MG63 (cell line): ENCODE measurements around the gene SYT1. TPM values are rescaled to one million over a fixed set of nuclear protein-coding genes. Genes with fewer than 3 reads are reported as not detected.

Source experiments
- DNase-seq: peaks from one replicate; pipeline ENCODE4 v3.0.0-alpha.2; 2020
- H3K27me3 ChIP-seq: fragments of 250-450 bp; sonication (Bioruptor Pico); 2 replicates; pipeline ENCODE4 v1.5.1; 2020; ENCODE audit warnings: mild to moderate bottlenecking, moderate library complexity
- H3K36me3 ChIP-seq: fragments of 250-450 bp; sonication (Bioruptor Pico); 2 replicates; pipeline ENCODE4 v1.5.1; 2020; ENCODE audit warnings: mild to moderate bottlenecking, moderate library complexity
- H3K4me3 ChIP-seq: fragments of 250-450 bp; sonication (Bioruptor Pico); 2 replicates; pipeline ENCODE4 v1.5.1; 2020; ENCODE audit warnings: mild to moderate bottlenecking, moderate library complexity
- H3K9me3 ChIP-seq: fragments of 250-450 bp; sonication (Bioruptor Pico); 2 replicates; pipeline ENCODE4 v1.5.1; 2020; ENCODE audit warnings: mild to moderate bottlenecking, moderate library complexity
- total RNA-seq: library from RNA; depleted of rRNA; stranded (reverse); fragments of >200 nt; shearing (Covaris generic); gene quantifications from 2 replicates; pipeline ENCODE4 v1.2.3, GENCODE V29; 2014; ENCODE audit warnings: low replicate concordance

The SYT1 gene
- total RNA-seq, 1 experiment from 2014 or later: not detected

DNA sequence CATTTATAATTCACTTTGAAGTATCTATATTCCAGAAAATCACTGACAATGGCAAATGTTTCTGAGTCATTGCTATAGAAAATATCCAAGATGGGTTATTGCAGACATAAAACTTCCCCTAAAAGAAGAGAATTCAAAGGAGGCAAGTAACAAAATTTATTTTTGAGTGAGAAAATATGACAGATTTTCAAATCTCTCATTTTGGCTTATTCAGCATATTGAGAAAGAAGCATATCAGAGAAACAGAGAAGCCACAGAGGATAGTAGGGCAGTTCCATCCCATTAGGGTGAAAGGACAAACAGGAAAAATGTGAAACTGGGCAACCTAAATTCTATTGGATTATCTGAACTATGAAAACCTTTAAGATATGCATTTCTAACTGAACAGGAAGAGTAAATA lies 85.0 kb downstream of the SYT1 start:
- no peaks in the 10 kb centered on the region for H3K9me3 ChIP-seq
- no peaks in the 10 kb centered on the region for H3K36me3 ChIP-seq
- H3K27me3 ChIP-seq: no peaks in the 10 kb centered on the region
- DNase-seq: no peak
- H3K4me3 ChIP-seq: no peak overlapping the region

DNA sequence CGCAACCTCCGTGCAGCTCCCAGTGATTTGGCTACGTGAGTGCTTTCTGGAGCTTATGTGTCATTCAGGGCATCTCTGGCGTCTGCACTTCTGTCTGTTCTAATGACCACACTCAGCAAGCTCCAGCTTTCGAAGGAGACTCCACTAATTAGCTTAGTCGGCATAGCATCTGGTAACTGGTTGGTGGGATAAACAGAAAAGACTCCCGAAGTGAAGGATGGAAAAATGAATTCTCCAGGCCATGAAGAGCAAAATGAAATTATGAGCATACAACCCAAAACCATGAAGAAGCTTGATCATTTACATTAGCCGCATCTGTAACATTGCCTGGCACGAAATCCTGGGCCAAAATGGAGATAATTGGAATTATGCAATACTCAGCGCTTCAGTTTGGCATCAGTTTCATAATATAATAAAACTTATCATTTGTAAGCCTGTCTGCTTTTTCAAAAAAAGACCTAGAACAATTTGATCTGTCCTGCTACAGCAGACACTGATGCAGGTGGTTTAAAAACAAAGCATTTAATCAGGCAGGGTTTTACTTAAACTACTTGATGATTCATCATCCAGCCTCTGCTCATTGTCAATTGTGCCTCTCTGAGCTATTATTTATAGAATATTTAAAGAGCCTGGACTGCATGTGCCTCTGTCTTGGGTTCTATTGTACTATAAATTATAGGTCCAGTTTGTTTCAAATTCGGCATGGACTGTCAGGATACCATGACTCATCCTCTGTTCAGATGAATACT lies 87.4 kb downstream of the SYT1 start:
- Histone ChIP-seq H3K36me3 (no peaks in the 10 kb centered on the region), H3K27me3 (no peaks in the 10 kb centered on the region), H3K9me3 (no peaks in the 10 kb centered on the region), H3K4me3 (no peak overlapping the region)
- DNase-seq: no peak

DNA sequence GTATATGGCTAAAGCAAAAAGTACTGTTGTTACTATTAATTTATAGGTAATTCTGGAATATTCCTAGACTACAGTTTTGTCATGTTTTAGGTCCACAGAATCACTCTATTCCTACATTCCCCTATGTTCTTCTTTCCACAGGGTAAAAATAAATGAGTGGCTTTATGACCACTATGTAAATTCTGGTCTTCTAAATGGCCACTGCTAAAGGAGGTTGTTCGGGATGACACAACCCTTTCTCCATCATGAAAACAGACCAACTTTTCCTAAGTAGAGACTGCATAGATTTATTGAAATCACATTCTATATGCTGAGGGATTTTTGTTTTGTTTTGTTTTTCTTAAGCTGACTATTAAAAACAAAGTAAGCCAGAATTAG lies 88.0 kb downstream of the SYT1 start:
- H3K4me3 ChIP-seq: no peak overlapping the region
- H3K27me3 ChIP-seq: no peaks in the 10 kb centered on the region
- no peaks in the 10 kb centered on the region for H3K9me3 ChIP-seq
- DNase-seq: no peak
- H3K36me3 ChIP-seq: no peaks in the 10 kb centered on the region

DNA sequence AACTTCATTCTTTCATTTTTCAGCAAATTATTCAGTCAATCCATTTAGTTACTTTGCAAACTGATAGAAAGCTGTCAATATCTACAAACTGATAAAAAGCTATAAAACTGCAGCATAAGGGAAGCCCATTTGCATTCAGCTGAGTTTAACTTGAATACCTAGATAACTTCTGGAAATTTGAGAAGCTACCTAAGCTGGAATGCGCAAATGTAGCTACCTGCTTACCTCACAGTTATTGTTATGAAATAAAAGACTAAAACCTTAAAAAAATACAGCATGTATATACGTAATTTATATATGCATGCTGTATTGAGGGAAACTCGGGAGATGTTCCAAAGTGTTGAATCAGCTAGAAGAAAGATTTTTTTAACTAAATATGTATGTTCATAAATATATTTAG lies 94.4 kb downstream of the SYT1 start:
- no peaks in the 10 kb centered on the region for H3K36me3 ChIP-seq
- H3K9me3 ChIP-seq: no peaks in the 10 kb centered on the region
- no peak overlapping the region for H3K4me3 ChIP-seq
- no peaks in the 10 kb centered on the region for H3K27me3 ChIP-seq
- DNase-seq: no peak

DNA sequence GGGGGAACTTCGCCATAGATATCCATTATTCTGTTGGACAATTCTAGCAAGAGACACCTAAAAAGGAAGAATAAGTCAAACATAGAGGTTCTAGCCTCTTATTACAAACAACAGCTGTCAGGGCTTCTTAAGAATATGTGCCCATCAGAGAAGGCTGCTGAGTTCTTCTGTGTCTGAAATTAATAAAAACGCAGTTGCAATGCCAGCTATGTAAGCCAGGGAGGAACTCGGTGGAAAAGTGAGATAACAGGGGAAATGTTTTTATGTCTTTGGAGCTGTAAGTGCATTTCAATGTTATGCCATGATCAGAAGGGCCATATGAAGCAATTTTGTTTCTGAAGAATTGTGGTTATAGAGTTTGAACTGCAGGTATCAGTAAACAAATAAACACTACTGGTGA lies 95.0 kb downstream of the SYT1 start:
- Histone ChIP-seq H3K27me3 (no peaks in the 10 kb centered on the region), H3K36me3 (no peaks in the 10 kb centered on the region), H3K9me3 (no peaks in the 10 kb centered on the region), H3K4me3 (no peak overlapping the region)
- DNase-seq: no peak

DNA sequence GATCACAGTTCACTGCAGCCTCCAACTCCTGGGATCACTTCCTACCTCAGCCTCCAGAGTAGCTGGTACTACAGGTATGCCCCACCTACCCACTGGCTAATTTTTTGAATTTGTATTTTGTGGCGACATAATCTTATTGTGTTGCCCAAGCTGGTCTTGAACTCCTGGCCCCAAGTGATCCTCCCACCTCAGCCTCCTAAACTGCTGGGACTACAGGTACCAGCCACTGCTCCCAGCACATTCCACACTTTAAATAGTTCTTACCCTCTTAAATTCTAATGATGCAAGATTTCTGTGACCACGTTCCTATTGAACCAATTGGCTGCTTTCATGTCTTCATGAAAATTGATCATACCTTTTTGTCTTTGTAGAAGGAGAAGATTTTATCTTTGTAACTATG lies 96.6 kb downstream of the SYT1 start:
- Histone ChIP-seq H3K36me3 (no peaks in the 10 kb centered on the region), H3K9me3 (no peaks in the 10 kb centered on the region), H3K27me3 (no peaks in the 10 kb centered on the region), H3K4me3 (no peak overlapping the region)
- DNase-seq: no peak

DNA sequence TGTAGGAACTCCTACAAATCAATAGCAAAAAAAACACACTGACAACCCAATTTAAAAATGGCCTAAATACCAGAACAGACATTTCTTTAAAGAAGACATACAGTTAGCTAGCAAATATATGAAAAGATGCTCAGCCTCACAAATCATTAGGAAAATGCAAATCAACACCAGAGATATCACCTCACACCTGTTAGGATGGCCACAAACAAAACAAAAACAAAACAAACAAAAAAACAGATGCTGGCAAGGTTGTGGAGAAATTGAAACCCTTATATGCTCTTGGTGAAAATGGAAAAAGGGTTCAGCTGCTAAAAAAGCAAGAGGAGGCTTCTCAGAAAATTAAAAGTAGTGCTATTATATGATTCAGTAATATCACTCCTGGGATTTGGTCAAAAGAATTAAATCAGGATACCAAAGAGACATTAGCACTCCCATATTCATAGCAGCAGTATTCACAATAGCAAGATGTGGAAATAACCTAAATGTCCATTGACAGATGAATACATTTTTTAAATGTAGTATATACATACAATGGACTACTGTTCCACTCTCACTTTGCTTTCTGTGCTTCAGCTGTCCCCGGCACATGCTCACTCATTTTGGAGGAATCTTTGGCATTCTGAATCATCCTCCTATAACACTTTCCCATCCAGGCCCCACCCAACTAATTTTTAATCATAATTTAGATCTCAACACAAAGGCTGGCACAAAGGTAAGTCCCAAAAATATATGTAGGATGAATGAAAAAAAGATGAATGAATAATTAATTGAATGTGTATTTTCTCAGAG lies 99.1 kb downstream of the SYT1 start:
- Histone ChIP-seq H3K36me3 (no peaks in the 10 kb centered on the region), H3K4me3 (no peak overlapping the region), H3K27me3 (no peaks in the 10 kb centered on the region), H3K9me3 (no peaks in the 10 kb centered on the region)
- peak; percentile 4 for DNase-seq

DNA sequence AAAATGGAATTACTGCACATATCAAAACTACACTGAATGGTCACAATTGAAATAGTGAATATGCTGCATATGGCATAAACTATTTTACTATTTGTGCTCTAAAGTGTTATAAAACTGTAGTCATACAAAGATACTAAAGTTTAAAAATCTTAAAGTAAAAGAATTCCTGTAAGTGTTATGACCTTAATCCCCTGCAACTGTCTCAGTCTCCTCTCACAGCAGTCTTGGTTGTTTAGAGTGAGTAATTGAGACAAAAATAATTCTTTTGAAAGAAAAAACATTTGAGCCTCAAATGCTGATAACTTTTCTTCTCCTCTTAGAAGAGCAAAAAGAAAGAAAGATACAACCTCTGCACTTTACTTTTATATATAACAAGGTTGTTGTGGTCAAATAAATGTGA lies 99.9 kb downstream of the SYT1 start:
- Histone ChIP-seq H3K27me3 (no peaks in the 10 kb centered on the region), H3K36me3 (no peaks in the 10 kb centered on the region), H3K9me3 (no peaks in the 10 kb centered on the region), H3K4me3 (no peak overlapping the region)
- DNase-seq: no peak

DNA sequence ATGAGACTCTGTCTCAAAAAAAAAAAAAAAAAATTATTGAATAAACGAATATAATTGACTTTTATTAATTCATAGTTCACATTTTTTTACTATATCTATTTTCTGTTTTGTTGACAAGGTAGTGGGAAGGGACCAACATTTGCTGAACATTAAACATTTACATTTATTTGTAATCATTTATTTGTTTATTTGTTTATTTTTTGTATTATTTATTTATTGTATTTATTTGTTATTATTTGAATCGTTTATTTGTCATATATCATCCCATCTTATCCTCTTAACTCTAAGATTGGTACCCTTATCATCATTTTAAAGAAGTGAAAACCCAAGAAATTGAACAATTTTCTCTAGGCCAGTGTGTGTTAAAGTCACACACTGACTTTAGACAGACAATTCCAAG lies 101.5 kb downstream of the SYT1 start:
- Histone ChIP-seq H3K9me3 (no peaks in the 10 kb centered on the region), H3K4me3 (no peak overlapping the region), H3K36me3 (no peaks in the 10 kb centered on the region)

DNA sequence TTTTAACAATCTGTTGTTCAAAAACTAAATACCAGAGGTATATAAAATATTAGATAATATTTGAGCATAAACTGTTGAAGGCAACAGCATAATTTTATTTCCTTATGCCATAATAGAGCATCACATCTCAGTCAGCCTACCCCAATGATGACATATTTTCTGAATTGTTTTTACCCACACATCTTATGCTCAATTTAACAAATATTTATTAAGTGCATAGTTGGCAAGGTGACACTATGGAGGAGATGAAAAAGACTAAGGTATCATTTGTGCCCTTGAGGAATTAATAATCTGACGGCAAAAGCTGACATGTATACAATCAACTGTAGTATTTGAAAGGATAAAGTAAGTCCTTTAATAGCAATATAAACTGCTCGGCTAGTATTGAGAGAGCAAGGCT lies 102.4 kb downstream of the SYT1 start:
- no peak for DNase-seq
- Histone ChIP-seq H3K9me3 (no peaks in the 10 kb centered on the region), H3K27me3 (no peaks in the 10 kb centered on the region)

More for the DNA sequence above, 101.5 kb downstream of the SYT1 start:
- no peak for DNase-seq
- H3K27me3 ChIP-seq: no peaks in the 10 kb centered on the region

DNA sequence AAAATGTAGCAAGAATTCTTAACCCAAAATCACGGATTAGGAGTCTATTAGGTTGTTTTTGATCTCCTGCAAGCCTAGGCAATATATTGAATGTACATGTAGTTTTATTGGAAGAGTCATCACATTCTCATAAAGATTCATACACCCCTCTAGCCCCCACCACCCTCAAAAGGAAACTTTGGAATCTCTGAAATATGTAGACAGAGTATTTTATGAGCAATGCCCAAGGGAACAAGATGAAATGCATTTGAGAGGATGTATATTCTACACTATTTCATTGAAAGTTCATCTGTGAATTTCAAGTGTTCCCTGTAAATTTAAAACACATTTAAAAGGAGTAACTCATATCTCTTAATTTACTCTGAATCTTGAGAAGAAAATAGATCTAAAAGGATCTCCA lies 103.7 kb downstream of the SYT1 start:
- H3K27me3 ChIP-seq: no peaks in the 10 kb centered on the region
- no peak for DNase-seq
- no peak overlapping the region for H3K4me3 ChIP-seq
- H3K36me3 ChIP-seq: no peaks in the 10 kb centered on the region
- no peaks in the 10 kb centered on the region for H3K9me3 ChIP-seq

More for the DNA sequence above, 102.4 kb downstream of the SYT1 start:
- Histone ChIP-seq H3K4me3 (no peak overlapping the region), H3K36me3 (no peaks in the 10 kb centered on the region)

DNA sequence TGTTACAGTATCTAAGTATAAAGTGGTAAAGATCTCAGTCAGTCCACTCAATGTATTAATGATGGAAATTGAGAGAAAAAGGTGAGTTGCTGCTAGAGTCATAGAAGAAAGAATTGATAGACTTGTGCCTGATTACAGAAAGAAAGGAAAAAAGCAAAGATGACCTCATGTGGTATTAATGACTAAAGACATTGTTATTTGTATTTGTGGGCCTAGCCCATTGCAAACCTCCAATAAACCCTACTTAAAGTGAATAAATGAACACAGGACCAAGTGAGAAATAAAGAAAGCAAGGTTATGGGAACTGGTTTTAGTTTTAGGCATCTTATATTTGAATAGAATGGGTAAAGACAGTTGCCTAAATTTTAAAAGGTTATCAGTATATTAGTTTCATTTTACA lies 105.5 kb downstream of the SYT1 start:
- Histone ChIP-seq H3K36me3 (no peaks in the 10 kb centered on the region), H3K9me3 (no peaks in the 10 kb centered on the region), H3K27me3 (no peaks in the 10 kb centered on the region), H3K4me3 (no peak overlapping the region)
- no peak for DNase-seq

DNA sequence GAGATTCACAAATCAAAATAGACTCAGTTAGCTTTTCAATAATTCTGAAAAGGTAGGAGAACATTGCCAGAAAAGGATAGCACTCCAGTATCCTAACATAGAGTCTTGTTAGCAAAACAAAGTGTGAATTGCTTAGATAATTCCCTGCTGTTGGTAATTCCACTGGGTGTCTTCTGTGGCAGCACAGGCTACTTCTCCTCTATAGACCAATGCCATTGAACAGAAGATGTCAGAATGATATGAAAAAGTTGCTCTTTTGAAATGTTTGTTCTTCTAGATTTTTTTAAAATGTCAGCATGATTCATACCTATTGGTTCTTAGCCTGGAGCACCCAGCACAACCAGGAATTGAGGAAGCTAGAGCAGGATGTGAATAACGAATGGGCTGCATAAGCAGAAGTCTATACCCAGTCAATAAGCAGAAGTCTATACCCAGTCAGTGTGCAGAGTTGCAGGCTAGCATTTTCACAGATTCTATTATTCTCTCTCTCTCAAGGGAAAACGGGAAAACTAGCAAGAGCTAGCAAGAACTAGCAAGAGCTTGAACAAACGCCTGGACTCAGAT lies 112.8 kb downstream of the SYT1 start:
- Histone ChIP-seq H3K4me3 (no peak overlapping the region), H3K36me3 (no peaks in the 10 kb centered on the region), H3K27me3 (no peaks in the 10 kb centered on the region), H3K9me3 (no peaks in the 10 kb centered on the region)
- no peak for DNase-seq

DNA sequence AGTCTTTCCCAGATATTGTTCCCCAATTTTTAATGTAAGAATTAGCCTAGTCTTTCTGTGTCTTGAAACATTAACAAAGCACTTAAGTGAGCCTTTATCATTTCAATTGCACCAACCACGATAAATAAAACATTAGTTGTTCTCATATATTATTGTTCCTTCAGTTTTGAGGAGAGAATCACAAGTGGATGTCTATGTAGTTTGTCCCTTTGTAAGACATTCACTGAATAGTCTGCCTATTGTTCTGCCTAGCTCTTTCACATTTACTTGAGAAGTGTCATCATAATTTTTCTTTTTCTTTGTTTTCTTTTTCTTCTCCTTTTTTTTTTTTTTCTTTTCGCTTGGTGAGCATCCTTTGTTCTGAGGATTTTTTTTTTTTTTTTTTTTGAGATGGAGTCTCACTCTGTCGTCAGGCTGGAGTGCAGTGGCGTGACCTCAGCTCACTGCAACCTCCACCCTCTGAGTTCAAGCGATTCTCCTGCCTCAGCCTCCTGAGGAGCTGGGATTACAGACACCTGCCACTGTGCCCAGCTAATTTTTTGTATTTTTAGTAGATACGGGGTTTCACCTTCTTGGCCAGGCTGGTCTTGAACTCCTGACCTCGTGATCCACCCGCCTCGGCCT lies 129.7 kb downstream of the SYT1 start:
- Histone ChIP-seq H3K4me3 (no peak overlapping the region), H3K36me3 (no peaks in the 10 kb centered on the region), H3K27me3 (no peaks in the 10 kb centered on the region), H3K9me3 (no peaks in the 10 kb centered on the region)
- no peak for DNase-seq

DNA sequence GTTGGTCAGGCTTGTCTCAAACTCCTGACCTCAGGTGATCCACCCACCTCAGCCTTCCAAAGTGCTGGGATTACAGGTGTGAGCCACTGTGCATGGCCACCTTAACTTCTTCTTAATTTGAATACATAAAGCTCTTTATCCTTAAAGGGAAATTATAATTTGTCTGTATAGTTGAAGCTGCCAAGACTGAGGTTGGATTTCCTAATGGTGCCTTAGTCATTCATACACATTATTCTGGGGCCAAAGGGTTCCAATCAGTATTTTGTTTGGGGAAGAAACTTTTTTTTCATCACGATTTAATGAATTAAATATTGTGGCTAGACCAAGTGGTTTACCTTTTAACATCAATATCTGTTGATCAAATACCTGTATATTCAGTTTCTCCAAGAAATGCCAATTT lies 135.9 kb downstream of the SYT1 start:
- Histone ChIP-seq H3K27me3 (no peaks in the 10 kb centered on the region), H3K36me3 (no peaks in the 10 kb centered on the region), H3K9me3 (no peaks in the 10 kb centered on the region), H3K4me3 (no peak overlapping the region)
- DNase-seq: no peak

DNA sequence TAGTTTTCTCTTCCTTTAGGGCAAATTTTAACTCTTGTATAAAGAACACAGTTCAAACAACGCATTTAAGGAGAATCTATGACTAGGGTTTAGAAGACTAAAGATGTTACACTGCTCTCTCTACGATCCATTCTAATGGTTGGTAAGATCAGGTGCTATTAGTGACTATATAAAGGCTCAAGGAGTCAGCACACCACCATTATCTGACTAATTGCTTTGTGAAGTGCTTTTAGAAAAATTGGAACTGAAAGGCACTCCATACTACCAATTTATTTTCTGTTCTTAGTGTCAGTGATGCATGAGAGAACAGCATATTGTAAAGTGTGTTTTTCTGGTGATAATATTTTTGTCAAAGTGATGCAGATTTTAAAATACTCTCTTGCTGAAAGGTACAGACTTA lies 136.8 kb downstream of the SYT1 start:
- Histone ChIP-seq H3K27me3 (no peaks in the 10 kb centered on the region), H3K4me3 (no peak overlapping the region), H3K36me3 (no peaks in the 10 kb centered on the region), H3K9me3 (no peaks in the 10 kb centered on the region)
- no peak for DNase-seq

DNA sequence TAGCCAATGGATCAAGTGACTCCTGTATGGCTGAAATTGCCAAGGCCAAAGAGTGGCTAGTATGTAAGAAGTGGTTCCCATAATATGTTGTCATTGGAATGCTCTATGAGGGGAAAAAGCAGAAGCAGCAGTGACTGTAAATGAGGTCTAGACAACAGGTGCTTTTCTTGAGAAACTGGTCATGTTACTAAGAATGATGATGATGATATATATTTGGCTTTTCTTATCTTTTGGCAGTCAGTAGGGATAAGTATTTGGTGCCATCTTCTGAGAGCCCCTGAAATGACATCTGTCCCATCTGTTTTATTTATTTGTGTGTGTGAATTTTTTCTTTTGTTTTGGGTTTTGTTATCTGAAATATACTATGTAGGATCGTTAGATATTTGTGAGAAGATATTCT lies 141.7 kb downstream of the SYT1 start:
- H3K27me3 ChIP-seq: no peaks in the 10 kb centered on the region
- no peak for DNase-seq
- no peaks in the 10 kb centered on the region for H3K9me3 ChIP-seq
- no peaks in the 10 kb centered on the region for H3K36me3 ChIP-seq
- no peak overlapping the region for H3K4me3 ChIP-seq
